Pons (tissue), 1 donor: ENCODE results near the gene CCDC170.

ENCODE experiments used
- DNase-seq: peaks from one replicate; pipeline ENCODE4 v3.0.0-alpha.2; 2016; ENCODE audit warnings: low spot score

The CCDC170 gene

GRCh38 chr6:151618717-151619116, 124.9 kb downstream of the CCDC170 start:
- DNase-seq = no peak

DNA sequence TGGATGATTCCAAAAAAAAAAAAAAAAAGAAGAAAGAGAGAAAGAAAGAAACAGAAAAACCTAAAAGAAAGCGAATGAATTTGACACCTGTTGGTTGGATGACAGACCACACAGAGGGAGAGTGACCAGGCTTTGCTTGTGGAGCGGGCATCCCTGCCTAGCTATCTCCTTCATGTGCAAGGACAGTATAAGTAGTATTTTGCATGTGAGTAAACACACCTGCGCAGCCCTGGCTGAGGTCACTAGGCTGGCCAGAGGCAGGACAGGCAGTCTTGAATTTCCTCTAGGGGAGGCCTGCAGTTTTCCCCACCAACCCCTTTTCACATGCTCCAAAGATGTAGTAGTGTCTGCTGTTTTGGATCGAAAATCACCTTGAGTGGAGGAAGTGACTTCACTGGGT, 126.4 kb downstream of the CCDC170 start:
- no peak for DNase-seq

DNA sequence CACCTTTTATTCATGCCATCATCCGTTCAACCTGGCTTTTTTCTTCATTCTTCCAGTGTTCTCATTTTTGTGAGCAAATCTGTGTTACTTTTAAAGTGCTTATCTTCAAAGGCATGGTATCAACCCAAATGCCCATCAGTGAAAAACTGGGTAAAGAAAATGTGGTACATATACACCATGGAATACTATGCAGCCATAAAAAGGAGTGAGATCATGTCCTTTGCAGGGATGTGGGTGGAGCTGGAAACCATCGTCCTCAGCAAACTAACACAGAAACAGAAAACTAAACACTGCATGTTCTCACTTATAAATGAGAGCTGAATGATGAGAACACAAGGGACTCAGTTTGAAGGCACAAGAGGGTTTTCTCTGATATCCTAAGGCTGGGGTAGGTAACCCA, 130.3 kb downstream of the CCDC170 start:
- no peak for DNase-seq

GRCh38 chr6:151624481-151624880, 130.7 kb downstream of the CCDC170 start:
- DNase-seq = no peak

DNA sequence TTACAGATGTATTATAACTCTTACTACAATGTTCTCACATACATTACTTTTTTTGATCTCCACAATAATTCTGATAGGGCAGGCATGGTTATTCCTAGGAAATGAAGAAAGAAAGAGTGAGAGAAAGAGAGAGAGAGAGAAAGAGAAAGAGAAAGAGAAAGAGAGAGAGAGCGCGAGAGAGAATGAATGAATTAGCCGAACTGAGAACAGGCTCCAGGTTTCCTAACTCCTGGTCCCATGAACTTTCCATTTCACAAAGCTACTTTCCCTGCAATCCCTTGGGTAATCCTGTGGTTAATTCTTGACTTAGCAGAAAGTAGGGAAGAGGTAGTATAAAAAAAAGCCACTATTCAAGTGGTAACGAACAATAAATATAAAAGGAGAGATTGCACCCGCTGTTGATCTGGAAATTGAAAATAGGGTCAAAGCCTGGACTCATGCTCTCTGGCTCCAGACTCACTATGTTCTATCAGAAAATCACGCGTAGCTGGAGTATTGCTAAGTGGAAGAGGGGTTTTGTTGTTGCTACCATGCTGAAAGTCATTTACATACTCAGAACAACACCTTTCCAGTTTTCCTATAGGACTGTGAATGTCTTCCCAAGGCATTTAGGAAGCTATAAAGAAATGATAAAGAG, 131.2 kb downstream of the CCDC170 start:
- no peak for DNase-seq

GRCh38 chr6:151627689-151628444, 134.1 kb downstream of the CCDC170 start:
- peak; percentile 43 for DNase-seq

- no peak for DNase-seq
Measured at GRCh38 chr6:151629791-151630190, 136.0 kb downstream of the CCDC170 start.

GRCh38 chr6:151630387-151630786, 136.6 kb downstream of the CCDC170 start:
- DNase-seq = no peak

GRCh38 chr6:151630991-151631655, 137.3 kb downstream of the CCDC170 start:
- DNase-seq = no peak

GRCh38 chr6:151632415-151632987, 138.7 kb downstream of the CCDC170 start:
- DNase-seq = no peak

DNA sequence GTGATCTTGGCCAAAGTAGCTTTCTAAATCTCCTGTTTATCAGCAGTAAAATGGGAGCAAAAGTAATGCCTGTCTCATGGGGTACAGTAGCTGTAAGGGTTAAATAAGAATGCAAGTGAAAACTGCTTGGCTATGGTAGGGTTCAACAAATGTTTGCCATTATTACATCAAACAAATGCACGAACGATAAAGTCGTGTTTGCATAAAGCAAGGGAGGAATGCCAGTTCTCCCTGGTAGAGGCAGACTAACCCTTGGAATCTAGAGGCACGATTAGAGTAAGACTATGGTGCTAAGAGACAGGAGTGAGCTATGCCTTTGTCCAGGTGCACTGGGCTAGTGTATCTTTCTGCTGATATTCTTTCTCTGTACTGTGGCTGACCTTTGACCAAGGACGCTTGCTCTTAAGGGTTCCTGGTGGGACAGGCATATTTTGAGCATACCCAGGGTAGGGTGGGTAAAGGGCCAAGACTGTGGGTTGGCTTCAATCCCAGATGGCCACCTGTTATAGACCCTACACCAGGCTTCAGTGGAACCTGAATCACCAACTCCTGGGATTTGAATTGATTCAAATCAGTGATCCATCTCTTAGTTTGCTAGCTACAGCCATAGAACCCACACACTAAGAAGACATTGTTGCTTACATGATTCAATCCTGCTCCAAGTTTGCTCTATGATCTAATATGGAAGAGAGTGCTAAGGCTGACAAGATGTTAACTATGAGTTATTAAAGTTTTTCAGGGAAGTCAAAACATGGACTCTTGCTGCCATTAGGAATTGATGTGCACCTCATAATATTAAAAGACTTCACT, 139.9 kb downstream of the CCDC170 start:
- DNase-seq = no peak

DNA sequence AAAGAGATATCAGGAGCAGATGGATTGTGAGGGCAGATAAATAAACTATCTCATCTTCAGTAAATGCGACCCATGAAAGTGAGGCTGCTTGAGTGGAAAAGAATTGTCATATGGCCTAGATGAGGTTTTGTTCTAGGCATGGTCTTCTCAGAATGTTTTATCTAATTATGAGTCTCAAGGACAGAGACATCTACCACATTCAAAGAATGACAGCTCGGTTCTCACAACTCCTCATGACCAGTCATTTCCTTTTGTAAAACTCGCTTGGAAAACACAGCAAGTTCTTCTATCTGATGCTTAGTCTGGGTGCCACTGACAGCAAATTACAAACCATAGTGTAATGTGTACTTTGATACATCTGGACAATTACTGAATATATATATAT, 140.5 kb downstream of the CCDC170 start:
- DNase-seq = no peak

GRCh38 chr6:151635741-151636140, 141.9 kb downstream of the CCDC170 start:
- DNase-seq = no peak

GRCh38 chr6:151637814-151638213, 144.0 kb downstream of the CCDC170 start:
- DNase-seq = no peak

GRCh38 chr6:151639750-151640149, 145.9 kb downstream of the CCDC170 start:
- DNase-seq = no peak

- DNase-seq = no peak
Measured at GRCh38 chr6:151641028-151641427, 147.2 kb downstream of the CCDC170 start.

DNA sequence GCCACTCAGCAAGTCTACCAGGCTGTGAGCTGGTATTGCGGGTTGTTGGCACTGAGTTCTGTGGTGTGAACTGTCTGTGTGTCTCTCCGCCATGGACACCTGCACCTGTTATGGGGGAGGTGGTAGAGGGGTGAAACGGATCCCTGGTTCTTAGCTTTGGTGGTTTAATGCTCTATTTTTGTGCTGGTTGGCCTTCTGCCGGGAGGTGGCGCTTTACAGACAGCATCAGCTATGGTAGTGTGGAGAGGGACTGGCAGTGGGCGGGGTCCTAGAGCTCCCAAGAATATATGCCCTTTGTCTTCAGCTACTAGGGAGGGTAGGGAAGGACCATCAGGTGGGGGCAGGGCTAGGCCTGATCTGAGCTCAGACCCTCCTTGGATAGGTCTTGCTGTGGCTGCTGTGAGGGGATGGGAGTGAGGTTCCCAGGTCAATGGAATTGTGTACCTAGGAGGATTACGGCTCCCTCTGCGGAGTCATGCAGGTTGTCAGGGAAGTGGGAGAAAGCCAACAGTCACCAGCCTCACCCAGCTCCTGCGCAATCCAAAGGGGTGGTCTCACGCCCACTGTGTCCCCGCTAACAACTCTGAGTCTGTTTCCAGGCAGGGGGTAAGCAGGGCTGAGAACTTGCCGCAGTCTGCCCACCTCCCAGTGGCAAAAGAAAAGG, 154.3 kb downstream of the CCDC170 start:
- DNase-seq = no peak

DNA sequence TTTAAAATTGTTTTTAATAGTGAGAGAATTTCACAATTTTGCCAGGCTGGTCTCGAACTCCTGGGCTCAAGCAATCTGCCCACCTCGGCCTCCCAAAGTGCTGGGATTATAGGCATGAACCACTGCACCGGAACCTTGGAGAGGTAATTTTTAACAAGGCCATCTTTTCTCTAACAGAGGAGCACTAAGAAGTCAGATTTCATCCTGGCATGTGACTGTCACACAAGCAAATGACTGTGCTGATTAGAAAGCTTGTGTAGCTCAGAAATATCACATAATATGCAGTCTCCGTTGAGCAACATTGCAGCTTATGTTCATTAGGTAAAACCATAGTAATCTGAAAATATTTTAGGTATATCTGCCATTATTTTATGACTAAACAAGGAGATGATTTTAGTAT, 156.0 kb downstream of the CCDC170 start:
- no peak for DNase-seq

GRCh38 chr6:151651639-151652038, 157.8 kb downstream of the CCDC170 start:
- no peak for DNase-seq

DNA sequence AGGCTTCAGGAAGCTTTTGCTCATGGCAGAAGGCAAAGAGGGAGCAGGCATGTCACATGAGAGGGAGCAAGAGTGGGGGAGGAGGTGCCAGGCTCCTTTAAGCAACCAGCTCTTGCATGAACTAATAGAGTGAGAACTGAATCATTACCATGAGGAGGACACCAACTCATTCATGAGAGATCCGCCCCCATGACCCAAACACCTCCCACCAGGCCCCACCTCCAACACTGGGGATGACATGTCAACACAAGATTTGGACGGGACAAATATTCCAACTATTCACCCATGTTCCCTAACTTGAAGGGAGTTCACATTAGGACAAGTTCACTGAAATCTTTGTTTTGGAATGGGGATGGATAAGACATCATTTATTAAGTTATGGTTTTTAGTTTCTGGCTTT, 158.5 kb downstream of the CCDC170 start:
- no peak for DNase-seq

DNA sequence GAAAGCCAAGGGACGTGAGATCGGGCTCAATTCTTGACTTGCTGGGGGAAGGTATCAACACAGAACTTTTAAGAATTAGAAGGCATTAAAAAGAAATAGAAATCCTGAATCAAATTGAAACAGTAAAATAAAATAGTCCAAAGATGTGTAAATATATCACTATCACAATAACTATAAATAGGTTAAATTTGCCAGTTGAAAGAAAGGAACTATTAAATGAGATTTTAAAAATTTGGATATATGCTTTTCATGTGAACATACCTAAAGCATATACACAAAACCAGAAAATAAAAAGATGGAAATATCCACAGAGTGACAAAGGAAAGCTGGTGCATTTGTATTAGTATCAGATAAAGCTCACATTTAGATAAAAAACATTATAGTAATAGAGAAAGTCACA, 161.3 kb downstream of the CCDC170 start:
- DNase-seq = no peak

DNA sequence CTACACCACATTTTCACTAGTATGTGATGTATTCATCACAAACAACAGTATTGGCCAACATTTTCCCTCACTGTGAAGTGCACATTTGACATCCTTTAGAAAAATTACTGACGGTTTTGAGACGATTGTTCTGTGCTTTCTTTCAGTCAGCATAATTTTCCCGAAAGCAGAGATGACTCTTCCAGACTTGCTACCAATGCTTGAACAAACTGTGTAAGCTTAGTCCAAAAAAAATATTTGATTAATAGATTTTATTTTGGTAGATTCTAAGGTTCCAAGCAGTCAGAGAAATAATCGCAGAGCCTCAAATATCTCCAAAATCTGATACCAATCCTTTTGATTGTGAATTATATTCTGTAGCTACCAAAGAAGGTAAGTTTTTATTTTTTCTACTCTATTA, 162.6 kb downstream of the CCDC170 start:
- no peak for DNase-seq
